Activated CD4-positive, alpha-beta T cell treated with anti-CD3 and anti-CD28 coated beads for 1 hour (primary cell): ENCODE results near the gene ISM2.
"Not testable (repeated sequence)": the region's sequence is repeated elsewhere in the genome, so short reads cannot be mapped to it uniquely, and the experiment has no call there.

Source experiments
- DNase-seq: peaks from one replicate; pipeline ENCODE4 v3.0.0-alpha.2; 2020

The ISM2 gene

GRCh38 chr14:77498120-77498979, at the start of gene ISM2:
ISM2 (minus strand) TSS chr14:77498816; CDS start chr14:77498793, 23 bp downstream.
- DNase-seq = peak; percentile 22

GRCh38 chr14:77547512-77548180, 49.0 kb upstream of the ISM2 start:
- DNase-seq = no peak

- not testable (repeated sequence) for DNase-seq
These were observed 46.6 kb upstream of the ISM2 start for GRCh38 chr14:77545171-77545570.

GRCh38 chr14:77544571-77544970, 46.0 kb upstream of the ISM2 start:
- DNase-seq = no peak

- DNase-seq = no peak
These were observed 45.2 kb upstream of the ISM2 start for GRCh38 chr14:77543637-77544334.

- DNase-seq = no peak
These were observed 44.6 kb upstream of the ISM2 start for GRCh38 chr14:77543240-77543551.

GRCh38 chr14:77542421-77543239, 44.0 kb upstream of the ISM2 start:
- no peak for DNase-seq

- no peak for DNase-seq
These were observed 43.3 kb upstream of the ISM2 start for GRCh38 chr14:77541905-77542304.

- not testable (repeated sequence) for DNase-seq
These were observed 38.3 kb upstream of the ISM2 start for GRCh38 chr14:77536951-77537350.

- no peak for DNase-seq
These were observed 32.5 kb upstream of the ISM2 start for GRCh38 chr14:77531071-77531470.

- no peak for DNase-seq
These were observed 31.3 kb upstream of the ISM2 start for GRCh38 chr14:77529963-77530362.

GRCh38 chr14:77529213-77529612, 30.6 kb upstream of the ISM2 start:
- DNase-seq = no peak

GRCh38 chr14:77528701-77529100, 30.1 kb upstream of the ISM2 start:
- DNase-seq = not testable (repeated sequence)

- no peak for DNase-seq
These were observed 27.6 kb upstream of the ISM2 start for GRCh38 chr14:77526266-77526665.

- DNase-seq = no peak
These were observed 25.9 kb upstream of the ISM2 start for GRCh38 chr14:77524536-77524935.

- DNase-seq = no peak
These were observed 24.5 kb upstream of the ISM2 start for GRCh38 chr14:77523109-77523508.

GRCh38 chr14:77520555-77520954, 21.9 kb upstream of the ISM2 start:
- DNase-seq = no peak

GRCh38 chr14:77516126-77516525, 17.5 kb upstream of the ISM2 start:
- no peak for DNase-seq

GRCh38 chr14:77511486-77512162, 13.0 kb upstream of the ISM2 start:
- DNase-seq = no peak

GRCh38 chr14:77509366-77509765, 10.8 kb upstream of the ISM2 start:
- no peak for DNase-seq

- DNase-seq = no peak
These were observed 10.3 kb upstream of the ISM2 start for GRCh38 chr14:77508876-77509275.

- no peak for DNase-seq
These were observed 9.6 kb upstream of the ISM2 start for GRCh38 chr14:77508249-77508648.
